MM.1S (cell line): ENCODE measurements around the gene SPATA12.

Experiments used
- DNase-seq: peaks from one replicate; pipeline ENCODE4 v3.0.0-alpha.2; 2015
- H2AFZ ChIP-seq: fragments of 300-600 bp; sonication (generic); 2 replicates; pipeline ENCODE4 v1.6.0; 2016; ENCODE audit warnings: antibody characterized with exemption, low read length
- H3F3A ChIP-seq: fragments of 300-600 bp; sonication (generic); 2 replicates; pipeline ENCODE4 v1.6.1; 2016; ENCODE audit warnings: mild to moderate bottlenecking, antibody characterized with exemption, low read length, moderate library complexity, mixed read lengths; ENCODE audit not compliant: insufficient read depth
- H3K27ac ChIP-seq: fragments of 300-600 bp; sonication (generic); 2 replicates; pipeline ENCODE4 v1.5.1; 2016; ENCODE audit warnings: mild to moderate bottlenecking, low read length
- H3K27me3 ChIP-seq: fragments of 300-600 bp; sonication (generic); replicated peaks from 2 replicates; pipeline ENCODE4 v1.6.0; 2016; ENCODE audit warnings: low read length; ENCODE audit not compliant: insufficient read depth
- H3K36me3 ChIP-seq: fragments of 300-600 bp; sonication (generic); replicated peaks from 2 replicates; pipeline ENCODE4 v1.6.1; 2016; ENCODE audit warnings: mild to moderate bottlenecking, low read length, mixed read lengths; ENCODE audit not compliant: insufficient read depth
- H3K4me1 ChIP-seq: fragments of 300-600 bp; sonication (generic); 2 replicates; pipeline ENCODE4 v1.6.1; 2016; ENCODE audit warnings: low read length, mixed read lengths
- H3K4me2 ChIP-seq: fragments of 300-600 bp; sonication (generic); 2 replicates; pipeline ENCODE4 v1.6.0; 2016; ENCODE audit warnings: low read depth, low read length
- H3K4me3 ChIP-seq: fragments of 300-600 bp; sonication (generic); 2 replicates; pipeline ENCODE4 v1.5.1; 2016; ENCODE audit warnings: low read length, mixed read lengths
- H3K79me2 ChIP-seq: fragments of 300-600 bp; sonication (generic); 2 replicates; pipeline ENCODE4 v1.6.1; 2016; ENCODE audit warnings: mixed run types, low read length, mixed read lengths
- H3K9ac ChIP-seq: fragments of 300-600 bp; sonication (generic); 2 replicates; pipeline ENCODE4 v1.6.1; 2016; ENCODE audit warnings: low read length, mixed read lengths
- H3K9me2 ChIP-seq: fragments of 300-600 bp; sonication (generic); replicated peaks from 2 replicates; pipeline ENCODE4 v1.6.1; 2016; ENCODE audit warnings: mild to moderate bottlenecking, low read length, mixed read lengths; ENCODE audit not compliant: insufficient read depth
- H3K9me3 ChIP-seq: fragments of 300-600 bp; sonication (generic); replicated peaks from 2 replicates; pipeline ENCODE4 v1.6.1; 2016; ENCODE audit warnings: mild to moderate bottlenecking, low read length, mixed read lengths; ENCODE audit not compliant: insufficient read depth
- H4K20me1 ChIP-seq: fragments of 300-600 bp; sonication (generic); 2 replicates; pipeline ENCODE4 v1.6.1; 2016; ENCODE audit warnings: mild to moderate bottlenecking, low read length, moderate library complexity, mixed read lengths; ENCODE audit not compliant: insufficient read depth
- CTCF ChIP-seq: fragments of 300-600 bp; sonication (generic); IDR thresholded peaks from 2 replicates; pipeline ENCODE4 v1.5.1; 2016; ENCODE audit warnings: antibody characterized with exemption, low read length, mixed read lengths
- EZH2 ChIP-seq: fragments of 300-600 bp; sonication (generic); optimal IDR thresholded peaks from 2 replicates; pipeline ENCODE3; 2017; ENCODE audit warnings: low read depth, mild to moderate bottlenecking, antibody characterized with exemption, low read length, mixed read lengths
- EZH2phosphoT487 ChIP-seq: fragments of 300-600 bp; sonication (generic); IDR thresholded peaks from 2 replicates; pipeline ENCODE4 v1.6.1; 2018; ENCODE audit warnings: antibody characterized with exemption, low read length

The SPATA12 gene

GRCh38 chr3:57088503-57088902 lies 28.0 kb downstream of the SPATA12 start:
- Histone ChIP-seq H4K20me1 (no peaks in the 10 kb centered on the region), H3K9ac (no peak overlapping the region), H3K27me3 (no peaks in the 10 kb centered on the region), H3K27ac (no peak overlapping the region), H3F3A (no peaks in the 10 kb centered on the region), H3K9me2 (no peaks in the 10 kb centered on the region), H3K4me3 (no peak overlapping the region), H3K79me2 (no peaks in the 10 kb centered on the region), H3K9me3 (no peaks in the 10 kb centered on the region), H3K4me1 (no peaks in the 10 kb centered on the region), H3K4me2 (no peak overlapping the region), H3K36me3 (no peaks in the 10 kb centered on the region), H2AFZ (no peak overlapping the region)
- TF ChIP-seq EZH2: no peak
- no peak for TF ChIP-seq CTCF
- no peak for TF ChIP-seq EZH2phosphoT487
- no peak for DNase-seq

- TF ChIP-seq EZH2 (no peak), CTCF (no peak), EZH2phosphoT487 (no peak)
- Histone ChIP-seq H3K4me3 (no peak overlapping the region), H3K9me3 (no peaks in the 10 kb centered on the region), H3K36me3 (no peaks in the 10 kb centered on the region), H3K27ac (no peak overlapping the region), H4K20me1 (no peaks in the 10 kb centered on the region), H3K9me2 (no peaks in the 10 kb centered on the region), H3F3A (no peaks in the 10 kb centered on the region), H3K27me3 (no peaks in the 10 kb centered on the region), H3K4me2 (no peak overlapping the region), H3K79me2 (no peaks in the 10 kb centered on the region), H3K4me1 (no peaks in the 10 kb centered on the region), H2AFZ (no peak overlapping the region), H3K9ac (no peak overlapping the region)
- DNase-seq: no peak
Measured at GRCh38 chr3:57089043-57089442, 28.6 kb downstream of the SPATA12 start.

GRCh38 chr3:57091521-57092273 lies 31.2 kb downstream of the SPATA12 start:
- no peaks in the 10 kb centered on the region for H3K27me3 ChIP-seq
- no peaks in the 10 kb centered on the region for H3K4me1 ChIP-seq
- no peaks in the 10 kb centered on the region for H4K20me1 ChIP-seq
- no peaks in the 10 kb centered on the region for H3F3A ChIP-seq
- H3K27ac ChIP-seq: no peak overlapping the region
- H3K4me3 ChIP-seq: no peak overlapping the region
- no peak for DNase-seq
- no peak overlapping the region for H3K9ac ChIP-seq
- TF ChIP-seq EZH2phosphoT487 (no peak), EZH2 (no peak), CTCF (no peak)
- no peaks in the 10 kb centered on the region for H3K9me2 ChIP-seq
- no peaks in the 10 kb centered on the region for H3K36me3 ChIP-seq
- no peaks in the 10 kb centered on the region for H3K79me2 ChIP-seq
- no peak overlapping the region for H3K4me2 ChIP-seq
- no peaks in the 10 kb centered on the region for H3K9me3 ChIP-seq
- H2AFZ ChIP-seq: no peak overlapping the region
